Erythroblast (primary cell): ENCODE data around the gene USP35.

ENCODE experiments used
- GATA1 ChIP-seq: IDR thresholded peaks from 2 replicates; pipeline ENCODE4 v1.6.1; 2011; ENCODE audit warnings: low read depth, mild to moderate bottlenecking, control low read depth, low read length, moderate library complexity
- POLR2A ChIP-seq: IDR thresholded peaks from 2 replicates; pipeline ENCODE4 v1.6.1; 2011; ENCODE audit warnings: mild to moderate bottlenecking, low read length

DNA sequence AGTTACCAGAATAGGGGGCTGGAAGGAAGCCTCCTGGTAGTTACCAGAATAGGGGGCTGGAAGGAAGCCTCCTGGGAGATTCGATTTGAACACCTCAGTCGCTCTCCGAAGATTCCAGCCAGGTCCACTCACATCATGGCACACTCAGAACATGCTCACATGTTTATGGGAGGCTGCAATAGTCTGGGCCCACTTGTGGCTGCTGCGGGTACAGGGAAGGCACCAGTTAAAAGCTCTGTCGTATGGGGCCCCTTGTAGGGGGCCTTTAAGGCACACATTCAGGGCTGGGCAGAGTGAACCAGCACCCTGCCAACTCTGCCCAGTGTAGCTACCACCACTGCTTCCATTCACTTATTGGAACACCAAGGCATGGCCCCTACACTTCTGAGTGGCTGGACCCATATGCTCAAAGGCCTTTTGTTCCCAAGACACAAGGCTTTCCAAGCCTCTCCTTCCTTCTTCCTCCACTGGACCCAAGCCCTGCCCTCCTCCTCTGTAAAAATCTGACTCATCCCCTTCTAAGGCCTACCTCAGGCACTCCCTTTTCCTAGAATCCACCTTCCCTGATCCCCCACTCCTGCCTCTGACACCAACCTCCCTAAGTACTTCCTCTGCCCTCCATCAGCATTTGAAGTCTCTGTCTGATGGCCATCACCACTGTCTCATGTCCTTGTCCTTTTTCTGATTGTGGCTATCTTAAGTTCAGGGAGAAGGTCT, 28.0 kb downstream of the USP35 start:
- no peak for TF ChIP-seq POLR2A
- no peak for TF ChIP-seq GATA1
